ENCODE measurements around the gene MALL.
"Not testable (repeated sequence)": the region's sequence is repeated elsewhere in the genome, so short reads cannot be mapped to it uniquely, and the experiment has no call there.

MALL gene

DNA sequence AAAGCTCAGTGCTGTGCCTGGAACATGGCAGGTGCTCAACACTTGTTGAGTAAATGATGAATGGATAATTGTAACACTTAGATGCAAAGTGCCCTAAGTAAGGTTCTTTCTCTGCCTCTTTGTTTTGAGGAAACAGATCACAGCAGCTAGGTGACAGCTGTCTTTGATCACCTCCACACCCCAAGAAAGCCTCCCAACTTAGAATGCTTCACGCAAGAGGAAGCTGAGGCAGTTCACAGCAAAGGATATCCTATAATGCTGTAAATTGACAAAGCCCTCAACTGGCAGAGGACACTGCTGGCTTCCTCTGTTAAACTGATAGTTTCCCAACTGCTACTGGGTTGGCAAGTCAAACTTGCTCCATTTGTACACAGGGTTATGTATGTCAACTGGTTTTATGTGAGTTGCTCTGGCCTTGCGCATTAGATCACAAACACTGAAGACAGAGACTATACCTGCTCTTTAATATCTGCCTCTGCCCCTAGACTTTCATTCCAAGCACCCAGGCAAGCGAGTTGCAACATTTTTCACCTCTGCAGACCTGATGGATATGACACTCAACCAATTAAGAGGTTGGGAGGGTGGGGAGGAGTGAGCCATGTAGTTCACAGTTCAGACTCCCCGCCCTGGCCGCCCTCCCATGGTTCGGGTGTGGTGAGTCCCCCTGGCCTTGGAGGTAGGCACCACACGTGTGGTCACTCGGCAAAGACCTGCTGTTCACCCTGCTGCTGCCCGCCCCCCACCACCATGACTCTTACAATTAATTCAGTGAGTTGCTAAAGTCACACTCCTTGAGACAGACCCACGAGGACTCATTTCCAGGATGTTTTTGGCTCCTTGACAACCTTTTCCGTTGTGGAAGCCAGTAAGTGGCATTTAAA, 4.8 kb upstream of the MALL start:
- no peaks in the 10 kb centered on the region for H3K36me3 ChIP-seq (ENCODE audit: control insufficient read depth in 4 of 4, insufficient read depth in 4 of 4, low read length in 3 of 4)
- CTCF ChIA-PET = no interaction called here
- WGBS (ENCODE audit: insufficient coverage) = 91% methylated on average over 4 of the region's 11 CpGs
- no peak for DNase-seq
- POLR2A ChIA-PET = no interaction called here
- no peak overlapping the region for H3K27ac ChIP-seq (ENCODE audit: insufficient read depth in 1 of 2, low read depth in 1 of 2, low read length in 2 of 2, poor library complexity in 1 of 2, severe bottlenecking in 2 of 2)
- peaks cover 0 to 1% (median 0%) of the 10 kb centered on the region in 5 experiments for H3K9me3 ChIP-seq (ENCODE audit: control extremely low read depth in 1 of 5, control insufficient read depth in 4 of 5, insufficient read depth in 2 of 5, low read depth in 1 of 5, low read length in 4 of 5)
- peaks cover 0 to 9% (median 6%) of the 10 kb centered on the region in 4 experiments for H3K4me1 ChIP-seq (ENCODE audit: control extremely low read depth in 1 of 4, control insufficient read depth in 4 of 4, insufficient read depth in 4 of 4, low read length in 3 of 4)
- H3K27me3 ChIP-seq (replicated peaks in 2 of 5; ENCODE audit: control insufficient read depth in 4 of 5, insufficient read depth in 5 of 5, low read length in 4 of 5) = peaks cover 0 to 26% (median 6%) of the 10 kb centered on the region in 5 experiments
- no peak overlapping the region for H3K4me3 ChIP-seq (ENCODE audit: control insufficient read depth in 1 of 7, extremely low read depth in 1 of 7, insufficient read depth in 4 of 7, low read depth in 2 of 7, low read length in 6 of 7)

DNA sequence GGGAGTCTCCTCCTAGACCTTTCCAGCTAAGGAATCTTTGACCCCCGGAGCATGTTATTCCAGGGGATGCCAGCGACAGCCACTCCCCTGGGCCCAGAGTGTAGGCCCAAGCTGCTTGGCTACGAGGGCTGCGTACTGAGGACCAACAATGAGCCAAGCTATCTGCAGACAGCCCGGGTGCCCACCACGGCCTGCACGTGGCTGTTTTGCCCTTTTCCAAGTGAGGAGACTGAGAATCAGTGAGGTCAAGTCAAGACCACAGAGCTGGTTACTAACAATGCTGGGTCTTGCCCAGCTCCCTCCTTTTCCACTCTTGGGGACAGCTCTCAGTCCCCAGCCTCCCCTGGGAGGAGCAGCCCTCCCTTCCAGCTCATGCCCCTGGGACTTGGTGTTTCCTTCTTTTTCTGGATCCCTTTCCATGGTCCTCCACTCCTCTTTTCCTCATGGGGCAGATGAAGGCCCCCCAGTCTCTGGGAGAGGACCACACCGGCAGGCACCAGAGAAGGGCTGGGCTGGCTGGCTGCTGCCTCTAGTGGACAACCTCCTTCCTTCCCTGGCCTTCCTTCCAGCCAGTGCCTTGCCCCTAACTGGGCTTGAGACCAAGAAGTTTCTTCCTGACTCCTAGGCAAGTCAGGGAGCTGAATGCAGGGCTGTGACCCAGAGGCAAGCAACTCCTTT, 550 bp upstream of the MALL start:
- Histone ChIP-seq H3K27me3 (replicated peaks in 2 of 5; ENCODE audit: control insufficient read depth in 4 of 5, insufficient read depth in 5 of 5, low read length in 4 of 5) (peaks cover 0 to 37% (median 6%) of the 10 kb centered on the region in 5 experiments), H3K27ac (ENCODE audit: insufficient read depth in 1 of 2, low read depth in 1 of 2, low read length in 2 of 2, poor library complexity in 1 of 2, severe bottlenecking in 2 of 2) (no peak overlapping the region), H3K36me3 (ENCODE audit: control insufficient read depth in 4 of 4, insufficient read depth in 4 of 4, low read length in 3 of 4) (no peaks in the 10 kb centered on the region), H3K4me3 (ENCODE audit: control insufficient read depth in 1 of 7, extremely low read depth in 1 of 7, insufficient read depth in 4 of 7, low read depth in 2 of 7, low read length in 6 of 7) (peak overlapping the region in 4 of 7 experiments; percentile 3 to 66 (median 31)), H3K4me1 (ENCODE audit: control extremely low read depth in 1 of 4, control insufficient read depth in 4 of 4, insufficient read depth in 4 of 4, low read length in 3 of 4) (peaks cover 0 to 25% (median 23%) of the 10 kb centered on the region in 4 experiments), H3K9me3 (ENCODE audit: control extremely low read depth in 1 of 5, control insufficient read depth in 4 of 5, insufficient read depth in 2 of 5, low read depth in 1 of 5, low read length in 4 of 5) (peaks cover 0 to 1% (median 0%) of the 10 kb centered on the region in 5 experiments)
- CTCF ChIA-PET = interaction anchor here (0.9 to 1.3 kb wide), 3 partner anchors 9 to 25 kb away, joined by 3 to 6 read pairs (median 4); no protein-coding TSS in a partner anchor
- peak in 2 of 3 donors; percentile 37 to 38 for DNase-seq
- WGBS (ENCODE audit: insufficient coverage) = 10% methylated on average over 8 of the region's 8 CpGs
- POLR2A ChIA-PET = no interaction called here

- H3K36me3 ChIP-seq (ENCODE audit: control insufficient read depth in 4 of 4, insufficient read depth in 4 of 4, low read length in 3 of 4) = no peaks in the 10 kb centered on the region
- H3K4me1 ChIP-seq (ENCODE audit: control extremely low read depth in 1 of 4, control insufficient read depth in 4 of 4, insufficient read depth in 4 of 4, low read length in 3 of 4) = peaks cover 0 to 25% (median 21%) of the 10 kb centered on the region in 4 experiments
- ChIA-PET POLR2A (no interaction called here), CTCF (interaction anchor here (1.0 to 1.6 kb wide), 3 partner anchors 9 to 13 kb away, joined by 3 to 8 read pairs (median 4); no protein-coding TSS in a partner anchor)
- 97% methylated on average over 14 of the region's 14 CpGs for WGBS (ENCODE audit: insufficient coverage)
- no peak for DNase-seq
- H3K27me3 ChIP-seq (replicated peaks in 2 of 5; ENCODE audit: control insufficient read depth in 4 of 5, insufficient read depth in 5 of 5, low read length in 4 of 5) = peaks cover 0 to 37% (median 6%) of the 10 kb centered on the region in 5 experiments
- H3K4me3 ChIP-seq (ENCODE audit: control insufficient read depth in 1 of 7, extremely low read depth in 1 of 7, insufficient read depth in 4 of 7, low read depth in 2 of 7, low read length in 6 of 7) = no peak overlapping the region
- H3K27ac ChIP-seq (ENCODE audit: insufficient read depth in 1 of 2, low read depth in 1 of 2, low read length in 2 of 2, poor library complexity in 1 of 2, severe bottlenecking in 2 of 2) = no peak overlapping the region
- H3K9me3 ChIP-seq (ENCODE audit: control extremely low read depth in 1 of 5, control insufficient read depth in 4 of 5, insufficient read depth in 2 of 5, low read depth in 1 of 5, low read length in 4 of 5) = peaks cover 0 to 2% (median 0%) of the 10 kb centered on the region in 5 experiments
Measured at GRCh38 chr2:110114831-110115255, 779 bp downstream of the MALL start.

- H3K27ac ChIP-seq (ENCODE audit: insufficient read depth in 1 of 2, low read depth in 1 of 2, low read length in 2 of 2, poor library complexity in 1 of 2, severe bottlenecking in 2 of 2) = no peak overlapping the region
- peaks cover 0 to 25% (median 21%) of the 10 kb centered on the region in 4 experiments for H3K4me1 ChIP-seq (ENCODE audit: control extremely low read depth in 1 of 4, control insufficient read depth in 4 of 4, insufficient read depth in 4 of 4, low read length in 3 of 4)
- H3K27me3 ChIP-seq (replicated peaks in 2 of 5; ENCODE audit: control insufficient read depth in 4 of 5, insufficient read depth in 5 of 5, low read length in 4 of 5) = peaks cover 0 to 37% (median 6%) of the 10 kb centered on the region in 5 experiments
- DNase-seq = peak in 2 of 3 donors; percentile 38 to 43
- ChIA-PET POLR2A (no interaction called here), CTCF (interaction anchor here (1.0 to 1.6 kb wide), 2 partner anchors 10 to 14 kb away, joined by 4 to 8 read pairs; no protein-coding TSS in a partner anchor)
- peaks cover 0 to 2% (median 0%) of the 10 kb centered on the region in 5 experiments for H3K9me3 ChIP-seq (ENCODE audit: control extremely low read depth in 1 of 5, control insufficient read depth in 4 of 5, insufficient read depth in 2 of 5, low read depth in 1 of 5, low read length in 4 of 5)
- H3K36me3 ChIP-seq (ENCODE audit: control insufficient read depth in 4 of 4, insufficient read depth in 4 of 4, low read length in 3 of 4) = no peaks in the 10 kb centered on the region
- peak overlapping the region in 2 of 7 experiments; percentile 4 to 10 for H3K4me3 ChIP-seq (ENCODE audit: control insufficient read depth in 1 of 7, extremely low read depth in 1 of 7, insufficient read depth in 4 of 7, low read depth in 2 of 7, low read length in 6 of 7)
- WGBS (ENCODE audit: insufficient coverage) = 53% methylated on average over 7 of the region's 8 CpGs
Measured at GRCh38 chr2:110113961-110114591, 1.5 kb downstream of the MALL start.

- H3K27me3 ChIP-seq (replicated peaks in 2 of 5; ENCODE audit: control insufficient read depth in 4 of 5, insufficient read depth in 5 of 5, low read length in 4 of 5); CTCF ChIA-PET; H3K9me3 ChIP-seq (ENCODE audit: control extremely low read depth in 1 of 5, control insufficient read depth in 4 of 5, insufficient read depth in 2 of 5, low read depth in 1 of 5, low read length in 4 of 5); DNase-seq; H3K36me3 ChIP-seq (ENCODE audit: control insufficient read depth in 4 of 4, insufficient read depth in 4 of 4, low read length in 3 of 4); POLR2A ChIA-PET; H3K27ac ChIP-seq (ENCODE audit: insufficient read depth in 1 of 2, low read depth in 1 of 2, low read length in 2 of 2, poor library complexity in 1 of 2, severe bottlenecking in 2 of 2); H3K4me3 ChIP-seq (ENCODE audit: control insufficient read depth in 1 of 7, extremely low read depth in 1 of 7, insufficient read depth in 4 of 7, low read depth in 2 of 7, low read length in 6 of 7): not testable (repeated sequence)
- peaks cover 0 to 22% (median 10%) of the 10 kb centered on the region in 4 experiments for H3K4me1 ChIP-seq (ENCODE audit: control extremely low read depth in 1 of 4, control insufficient read depth in 4 of 4, insufficient read depth in 4 of 4, low read length in 3 of 4)
- WGBS (ENCODE audit: insufficient coverage) = 100% methylated on average over 1 of the region's 2 CpGs
Measured at GRCh38 chr2:110108291-110108690, 7.3 kb downstream of the MALL start.

GRCh38 chr2:110107092-110108079, 8.2 kb downstream of the MALL start:
- ChIA-PET CTCF (interaction anchor here (1.8 kb wide), 1 partner anchor 9 kb away, joined by 6 read pairs; no protein-coding TSS in a partner anchor), POLR2A (no interaction called here)
- 100% methylated on average over 2 of the region's 3 CpGs for WGBS (ENCODE audit: insufficient coverage)
- H3K9me3 ChIP-seq (ENCODE audit: control extremely low read depth in 1 of 5, control insufficient read depth in 4 of 5, insufficient read depth in 2 of 5, low read depth in 1 of 5, low read length in 4 of 5) = peaks cover 0 to 4% (median 0%) of the 10 kb centered on the region in 5 experiments
- H3K27ac ChIP-seq (ENCODE audit: insufficient read depth in 1 of 2, low read depth in 1 of 2, low read length in 2 of 2, poor library complexity in 1 of 2, severe bottlenecking in 2 of 2) = no peak overlapping the region
- H3K36me3 ChIP-seq (ENCODE audit: control insufficient read depth in 4 of 4, insufficient read depth in 4 of 4, low read length in 3 of 4) = no peaks in the 10 kb centered on the region
- no peak for DNase-seq
- H3K27me3 ChIP-seq (replicated peaks in 2 of 5; ENCODE audit: control insufficient read depth in 4 of 5, insufficient read depth in 5 of 5, low read length in 4 of 5) = no peaks in the 10 kb centered on the region
- peaks cover 0 to 22% (median 10%) of the 10 kb centered on the region in 4 experiments for H3K4me1 ChIP-seq (ENCODE audit: control extremely low read depth in 1 of 4, control insufficient read depth in 4 of 4, insufficient read depth in 4 of 4, low read length in 3 of 4)
- no peak overlapping the region for H3K4me3 ChIP-seq (ENCODE audit: control insufficient read depth in 1 of 7, extremely low read depth in 1 of 7, insufficient read depth in 4 of 7, low read depth in 2 of 7, low read length in 6 of 7)
